Neural cell (in vitro differentiated cells): ENCODE data around the gene LYZ.

Experiments
- RAD21 ChIP-seq: fragments of 450-650 bp; conservative IDR thresholded peaks from 2 replicates; pipeline ENCODE4 v1.6.1; 2014; ENCODE audit warnings: antibody characterized with exemption, mild to moderate bottlenecking, moderate library complexity
- SMC3 ChIP-seq: fragments of 450-650 bp; conservative IDR thresholded peaks from 2 replicates; pipeline ENCODE4 v1.6.1; 2014; ENCODE audit warnings: antibody characterized with exemption, mild to moderate bottlenecking, moderate library complexity; ENCODE audit not compliant: poor library complexity
- TF ChIP-seq, protein P1 (sequence below): IDR thresholded peaks from 2 replicates; pipeline ENCODE4 v1.6.1; 2012; ENCODE audit warnings: borderline replicate concordance
- TF ChIP-seq, protein P2 (sequence below): fragments of 450-650 bp; IDR thresholded peaks from 2 replicates; pipeline ENCODE4 v1.5.1; 2014; ENCODE audit warnings: antibody characterized with exemption, mild to moderate bottlenecking, moderate library complexity; ENCODE audit not compliant: poor library complexity, severe bottlenecking

DNA sequence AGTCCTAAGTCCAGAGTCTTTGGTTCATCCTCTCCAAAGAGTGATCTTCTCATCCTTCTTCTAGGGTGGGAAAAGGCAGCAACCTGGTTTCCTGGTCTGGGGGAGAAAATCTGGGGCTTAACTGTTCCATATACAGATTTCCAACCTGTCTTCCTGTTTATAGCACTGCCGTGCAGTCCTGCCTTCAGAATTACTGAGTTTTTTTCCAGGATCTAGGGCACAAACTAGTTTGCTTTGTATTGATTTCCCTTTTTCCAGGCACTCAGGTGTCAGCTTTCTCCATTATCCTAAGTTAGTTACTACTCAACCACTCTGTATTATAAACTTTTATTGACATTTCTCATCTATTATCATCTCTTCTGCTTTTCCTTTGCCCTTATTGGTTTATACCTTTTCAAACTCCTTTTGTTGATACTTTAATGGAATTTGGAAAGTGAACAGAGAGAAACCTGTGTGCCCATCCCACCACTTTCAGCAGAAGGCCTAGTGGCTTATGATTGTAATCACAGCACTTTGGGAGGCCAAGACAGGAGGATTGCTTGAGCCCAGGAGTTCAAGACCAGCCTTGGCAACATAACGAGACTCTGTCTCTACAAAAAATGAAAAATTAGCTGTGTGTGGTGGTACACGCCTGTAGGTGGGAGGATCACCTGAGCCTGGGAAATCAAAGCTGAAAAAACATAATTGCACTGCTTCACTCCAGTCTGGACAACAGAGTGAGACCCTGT lies 4.1 kb upstream of the LYZ start:
- TF ChIP-seq SMC3 (no peak), RAD21 (no peak)
- TF ChIP-seq, protein P1, sequence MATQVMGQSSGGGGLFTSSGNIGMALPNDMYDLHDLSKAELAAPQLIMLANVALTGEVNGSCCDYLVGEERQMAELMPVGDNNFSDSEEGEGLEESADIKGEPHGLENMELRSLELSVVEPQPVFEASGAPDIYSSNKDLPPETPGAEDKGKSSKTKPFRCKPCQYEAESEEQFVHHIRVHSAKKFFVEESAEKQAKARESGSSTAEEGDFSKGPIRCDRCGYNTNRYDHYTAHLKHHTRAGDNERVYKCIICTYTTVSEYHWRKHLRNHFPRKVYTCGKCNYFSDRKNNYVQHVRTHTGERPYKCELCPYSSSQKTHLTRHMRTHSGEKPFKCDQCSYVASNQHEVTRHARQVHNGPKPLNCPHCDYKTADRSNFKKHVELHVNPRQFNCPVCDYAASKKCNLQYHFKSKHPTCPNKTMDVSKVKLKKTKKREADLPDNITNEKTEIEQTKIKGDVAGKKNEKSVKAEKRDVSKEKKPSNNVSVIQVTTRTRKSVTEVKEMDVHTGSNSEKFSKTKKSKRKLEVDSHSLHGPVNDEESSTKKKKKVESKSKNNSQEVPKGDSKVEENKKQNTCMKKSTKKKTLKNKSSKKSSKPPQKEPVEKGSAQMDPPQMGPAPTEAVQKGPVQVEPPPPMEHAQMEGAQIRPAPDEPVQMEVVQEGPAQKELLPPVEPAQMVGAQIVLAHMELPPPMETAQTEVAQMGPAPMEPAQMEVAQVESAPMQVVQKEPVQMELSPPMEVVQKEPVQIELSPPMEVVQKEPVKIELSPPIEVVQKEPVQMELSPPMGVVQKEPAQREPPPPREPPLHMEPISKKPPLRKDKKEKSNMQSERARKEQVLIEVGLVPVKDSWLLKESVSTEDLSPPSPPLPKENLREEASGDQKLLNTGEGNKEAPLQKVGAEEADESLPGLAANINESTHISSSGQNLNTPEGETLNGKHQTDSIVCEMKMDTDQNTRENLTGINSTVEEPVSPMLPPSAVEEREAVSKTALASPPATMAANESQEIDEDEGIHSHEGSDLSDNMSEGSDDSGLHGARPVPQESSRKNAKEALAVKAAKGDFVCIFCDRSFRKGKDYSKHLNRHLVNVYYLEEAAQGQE: no peak
- TF ChIP-seq, protein P2, sequence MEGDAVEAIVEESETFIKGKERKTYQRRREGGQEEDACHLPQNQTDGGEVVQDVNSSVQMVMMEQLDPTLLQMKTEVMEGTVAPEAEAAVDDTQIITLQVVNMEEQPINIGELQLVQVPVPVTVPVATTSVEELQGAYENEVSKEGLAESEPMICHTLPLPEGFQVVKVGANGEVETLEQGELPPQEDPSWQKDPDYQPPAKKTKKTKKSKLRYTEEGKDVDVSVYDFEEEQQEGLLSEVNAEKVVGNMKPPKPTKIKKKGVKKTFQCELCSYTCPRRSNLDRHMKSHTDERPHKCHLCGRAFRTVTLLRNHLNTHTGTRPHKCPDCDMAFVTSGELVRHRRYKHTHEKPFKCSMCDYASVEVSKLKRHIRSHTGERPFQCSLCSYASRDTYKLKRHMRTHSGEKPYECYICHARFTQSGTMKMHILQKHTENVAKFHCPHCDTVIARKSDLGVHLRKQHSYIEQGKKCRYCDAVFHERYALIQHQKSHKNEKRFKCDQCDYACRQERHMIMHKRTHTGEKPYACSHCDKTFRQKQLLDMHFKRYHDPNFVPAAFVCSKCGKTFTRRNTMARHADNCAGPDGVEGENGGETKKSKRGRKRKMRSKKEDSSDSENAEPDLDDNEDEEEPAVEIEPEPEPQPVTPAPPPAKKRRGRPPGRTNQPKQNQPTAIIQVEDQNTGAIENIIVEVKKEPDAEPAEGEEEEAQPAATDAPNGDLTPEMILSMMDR: no peak
